Measurements from ENCODE around the gene HSD3B7. TPM values are rescaled to one million over a fixed set of nuclear protein-coding genes. Genes with fewer than 3 reads are reported as not detected.
"Not testable (repeated sequence)": the region's sequence is repeated elsewhere in the genome, so short reads cannot be mapped to it uniquely, and the experiment has no call there.

The HSD3B7 gene
- total and polyA plus RNA-seq, 2 of the 4 experiments (the other 2 are of a cell fraction): 8.5 to 11.3 TPM

DNA sequence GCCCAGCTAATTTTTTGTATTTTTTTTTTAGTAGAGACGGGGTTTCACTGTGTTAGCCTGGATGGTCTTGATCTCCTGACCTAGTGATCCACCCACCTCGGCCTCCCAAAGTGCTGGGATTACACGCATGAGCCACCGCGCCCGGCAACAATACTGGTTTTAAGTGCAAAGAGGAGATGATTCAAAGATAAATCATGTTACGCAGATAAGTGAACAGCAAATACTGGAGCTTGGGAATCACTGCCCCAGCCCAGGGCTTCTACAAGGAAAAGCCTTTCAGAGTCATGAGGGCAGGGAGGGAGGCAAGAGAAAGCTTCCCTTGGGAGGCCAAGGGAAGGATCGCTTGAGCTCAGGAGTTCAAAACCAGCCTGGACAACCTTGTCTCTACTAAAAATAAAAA is 45.4 kb upstream of the HSD3B7 start:
- H3K14ac ChIP-seq (replicated peaks; ENCODE audit: low read depth, low read length); ATAC-seq (ENCODE audit: low read depth); H4K5ac ChIP-seq (ENCODE audit: low read depth, low read length); H3K4me1 ChIP-seq (ENCODE audit: control insufficient read depth, insufficient read depth, low read length); intact Hi-C loops (cut with micrococcal nuclease); H3K27ac ChIP-seq (ENCODE audit: insufficient read depth, low read length); POLR2A ChIA-PET (ENCODE audit: unreplicated experiment); dilution Hi-C loops (cut with HindIII; ENCODE audit: low sequenced_read_pairs, unreplicated experiment); H3K9me3 ChIP-seq (ENCODE audit: control insufficient read depth, insufficient read depth, low read length); H3K23ac ChIP-seq (ENCODE audit: low read depth, low read length); BruUV-seq (replicated peaks); H2AK5ac ChIP-seq (ENCODE audit: low read depth, low read length); H2BK5ac ChIP-seq (ENCODE audit: low read depth, low read length, poor library complexity, severe bottlenecking); H2AFZ ChIP-seq (replicated peaks; ENCODE audit: low read length, poor library complexity); H3K27me3 ChIP-seq (ENCODE audit: control insufficient read depth, insufficient read depth, low read length); H3K56ac ChIP-seq (ENCODE audit: extremely low read depth, insufficient read depth, low read length); H3K9ac ChIP-seq (ENCODE audit: low read depth, low read length); H2AK9ac ChIP-seq (replicated peaks; ENCODE audit: low read depth, low read length, poor library complexity); H2BK120ac ChIP-seq (ENCODE audit: low read depth, low read length); H4K8ac ChIP-seq (ENCODE audit: low read depth in 2 of 2, low read length in 2 of 2); H3K18ac ChIP-seq (ENCODE audit: low read depth, low read length); H2BK20ac ChIP-seq (ENCODE audit: low read depth, low read length); in situ Hi-C loops (cut with MboI; ENCODE audit: low sequenced_read_pairs); H3K9me1 ChIP-seq (ENCODE audit: insufficient read depth, low read length); H3K4ac ChIP-seq (ENCODE audit: low read depth, low read length); H3K4me2 ChIP-seq (ENCODE audit: low read depth, low read length); DNase-seq; CTCF ChIA-PET; H3K4me3 ChIP-seq (ENCODE audit: insufficient read depth, low read depth, low read length); H2BK15ac ChIP-seq (ENCODE audit: low read depth, low read length); H4K91ac ChIP-seq (ENCODE audit: insufficient read depth, low read depth, low read length): not testable (repeated sequence)
- peaks cover 46% of the 10 kb centered on the region for H3K36me3 ChIP-seq (ENCODE audit: control insufficient read depth, insufficient read depth, low read length)
- H3K79me1 ChIP-seq (ENCODE audit: low read depth in 1 of 2, low read length in 2 of 2): peaks cover 31 to 49% of the 10 kb centered on the region in 2 experiments
- peaks cover 17% of the 10 kb centered on the region for H4K20me1 ChIP-seq (ENCODE audit: insufficient read depth, low read length)
- WGBS, 2 experiments (ENCODE audit: extremely low coverage in 2 of 2, insufficient read length in 1 of 2): 94% methylated on average over 6 of the region's 8 CpGs; no CpG with 5 or more reads in 1 of the 2 experiments
